Measurements from ENCODE around the gene SPON1.

DNA sequence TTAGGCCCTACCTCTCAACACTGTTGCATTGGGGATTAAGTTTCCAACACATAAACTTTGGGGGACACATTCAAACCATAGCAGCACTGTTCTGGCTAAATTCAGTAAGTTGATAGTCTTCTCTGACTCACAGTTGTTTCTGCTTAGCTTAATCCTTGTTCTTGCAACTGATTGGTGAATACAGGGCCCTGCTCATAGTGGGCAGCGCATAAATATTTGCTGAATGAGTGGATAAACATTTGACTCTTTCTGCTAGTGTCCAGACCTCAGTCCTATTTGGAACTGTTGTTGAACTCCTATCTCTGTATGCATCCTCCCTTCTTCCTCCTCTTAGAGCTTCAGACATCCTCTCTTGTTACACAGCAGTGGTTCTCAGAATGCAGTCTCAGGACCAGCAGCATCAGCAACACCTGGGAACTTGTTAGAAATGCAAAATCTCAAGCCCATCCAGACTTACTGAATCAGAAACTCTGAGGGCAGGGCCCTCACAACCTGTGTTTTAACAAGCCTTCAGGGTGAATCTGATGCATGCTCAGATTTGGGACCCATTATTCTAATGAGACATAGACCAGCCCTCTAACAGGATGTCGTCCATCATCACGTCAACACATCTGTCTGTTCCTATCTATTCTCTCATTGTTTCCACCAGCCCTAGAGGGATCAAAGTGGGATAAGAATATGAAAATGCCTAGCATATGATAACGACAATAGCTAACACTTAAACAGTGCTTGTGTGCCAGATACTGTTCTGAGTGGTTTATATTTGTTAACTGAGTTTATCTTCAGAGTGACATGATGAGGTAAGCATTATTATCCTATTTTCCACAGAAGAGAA lies 22.3 kb downstream of the SPON1 start:
- TF ChIP-seq, protein P1, sequence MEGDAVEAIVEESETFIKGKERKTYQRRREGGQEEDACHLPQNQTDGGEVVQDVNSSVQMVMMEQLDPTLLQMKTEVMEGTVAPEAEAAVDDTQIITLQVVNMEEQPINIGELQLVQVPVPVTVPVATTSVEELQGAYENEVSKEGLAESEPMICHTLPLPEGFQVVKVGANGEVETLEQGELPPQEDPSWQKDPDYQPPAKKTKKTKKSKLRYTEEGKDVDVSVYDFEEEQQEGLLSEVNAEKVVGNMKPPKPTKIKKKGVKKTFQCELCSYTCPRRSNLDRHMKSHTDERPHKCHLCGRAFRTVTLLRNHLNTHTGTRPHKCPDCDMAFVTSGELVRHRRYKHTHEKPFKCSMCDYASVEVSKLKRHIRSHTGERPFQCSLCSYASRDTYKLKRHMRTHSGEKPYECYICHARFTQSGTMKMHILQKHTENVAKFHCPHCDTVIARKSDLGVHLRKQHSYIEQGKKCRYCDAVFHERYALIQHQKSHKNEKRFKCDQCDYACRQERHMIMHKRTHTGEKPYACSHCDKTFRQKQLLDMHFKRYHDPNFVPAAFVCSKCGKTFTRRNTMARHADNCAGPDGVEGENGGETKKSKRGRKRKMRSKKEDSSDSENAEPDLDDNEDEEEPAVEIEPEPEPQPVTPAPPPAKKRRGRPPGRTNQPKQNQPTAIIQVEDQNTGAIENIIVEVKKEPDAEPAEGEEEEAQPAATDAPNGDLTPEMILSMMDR (IDR thresholded peaks at IDR 0.05; ENCODE audit: insufficient read depth, low read length, poor library complexity, severe bottlenecking), result no peak
- no peak for TF ChIP-seq EZH2phosphoT487 (conservative IDR thresholded peaks at IDR 0.05; ENCODE audit: low read length)
